Loucy (cell line): ENCODE results near the gene DGKB.

Experiments used
- H2AFZ ChIP-seq: fragments of 200-600 bp; sonication (generic); 2 replicates; pipeline ENCODE4 v1.6.0; 2016; ENCODE audit warnings: antibody characterized with exemption, mild to moderate bottlenecking, low read length, moderate library complexity
- H3F3A ChIP-seq: fragments of 200-600 bp; 2 replicates; pipeline ENCODE4 v1.6.0; 2016; ENCODE audit warnings: antibody characterized with exemption, low read depth, mild to moderate bottlenecking
- H3K27me3 ChIP-seq: fragments of 200-600 bp; sonication (generic); 2 replicates; pipeline ENCODE4 v1.6.1; 2014; ENCODE audit warnings: low read length, mild to moderate bottlenecking; ENCODE audit not compliant: insufficient read depth, poor library complexity, severe bottlenecking
- H3K36me3 ChIP-seq: fragments of 200-600 bp; sonication (generic); 2 replicates; pipeline ENCODE4 v1.6.1; 2016; ENCODE audit warnings: low read length; ENCODE audit not compliant: insufficient read depth
- H3K4me1 ChIP-seq: fragments of 200-600 bp; sonication (generic); 2 replicates; pipeline ENCODE4 v1.5.1; 2014; ENCODE audit warnings: low read length, mild to moderate bottlenecking; ENCODE audit not compliant: insufficient read depth, poor library complexity, severe bottlenecking
- H3K4me2 ChIP-seq: fragments of 200-600 bp; sonication (generic); 2 replicates; pipeline ENCODE4 v1.6.0; 2014; ENCODE audit warnings: antibody characterized with exemption, low read length, low read depth, mild to moderate bottlenecking; ENCODE audit not compliant: poor library complexity, severe bottlenecking
- H3K4me3 ChIP-seq: fragments of 200-600 bp; sonication (generic); 2 replicates; pipeline ENCODE4 v1.5.1; 2014; ENCODE audit warnings: low read length, mild to moderate bottlenecking, mixed read lengths; ENCODE audit not compliant: poor library complexity, severe bottlenecking
- H3K79me2 ChIP-seq: fragments of 200-600 bp; sonication (generic); 2 replicates; pipeline ENCODE4 v1.6.1; 2014; ENCODE audit warnings: low read length; ENCODE audit not compliant: insufficient read depth
- H3K9ac ChIP-seq: fragments of 200-600 bp; sonication (generic); 2 replicates; pipeline ENCODE4 v1.6.0; 2014; ENCODE audit warnings: mild to moderate bottlenecking, low read depth, low read length, moderate library complexity; ENCODE audit not compliant: poor library complexity, severe bottlenecking
- H3K9me2 ChIP-seq: fragments of 200-600 bp; sonication (generic); replicated peaks from 2 replicates; pipeline ENCODE4 v1.6.1; 2016; ENCODE audit warnings: low read depth, low read length, mixed read lengths
- H3K9me3 ChIP-seq: fragments of 200-600 bp; sonication (generic); 2 replicates; pipeline ENCODE4 v1.6.1; 2014; ENCODE audit warnings: mild to moderate bottlenecking, antibody characterized with exemption, low read length, low read depth; ENCODE audit not compliant: insufficient read depth
- H4K20me1 ChIP-seq: fragments of 200-600 bp; sonication (generic); 2 replicates; pipeline ENCODE4 v1.6.0; 2014; ENCODE audit warnings: antibody characterized with exemption, low read length, mild to moderate bottlenecking; ENCODE audit not compliant: insufficient read depth, poor library complexity, severe bottlenecking
- CTCF ChIP-seq: fragments of 200-600 bp; sonication (generic); conservative IDR thresholded peaks from 2 replicates; pipeline ENCODE4 v1.5.1; 2014; ENCODE audit warnings: mild to moderate bottlenecking, antibody characterized with exemption, low read length
- EZH2phosphoT487 ChIP-seq: fragments of 200-600 bp; IDR thresholded peaks from 2 replicates; pipeline ENCODE4 v1.6.1; 2018; ENCODE audit warnings: antibody characterized with exemption, mild to moderate bottlenecking, moderate library complexity, borderline replicate concordance

Gene DGKB

GRCh38 chr7:14841869-14842268 lies 60.7 kb downstream of the DGKB start:
- H3K27me3 ChIP-seq: no peaks in the 10 kb centered on the region
- H3K36me3 ChIP-seq: no peaks in the 10 kb centered on the region
- H3K9ac ChIP-seq: no peak overlapping the region
- no peaks in the 10 kb centered on the region for H3K79me2 ChIP-seq
- H3K4me2 ChIP-seq: no peak overlapping the region
- no peak overlapping the region for H3K4me3 ChIP-seq
- TF ChIP-seq CTCF (no peak), EZH2phosphoT487 (no peak)
- H4K20me1 ChIP-seq: no peaks in the 10 kb centered on the region
- no peaks in the 10 kb centered on the region for H3F3A ChIP-seq
- no peaks in the 10 kb centered on the region for H3K4me1 ChIP-seq
- H2AFZ ChIP-seq: no peak overlapping the region
- no peaks in the 10 kb centered on the region for H3K9me3 ChIP-seq
- no peaks in the 10 kb centered on the region for H3K9me2 ChIP-seq

- no peak overlapping the region for H3K9ac ChIP-seq
- H3K79me2 ChIP-seq: no peaks in the 10 kb centered on the region
- no peak overlapping the region for H3K4me2 ChIP-seq
- no peaks in the 10 kb centered on the region for H3K4me1 ChIP-seq
- no peaks in the 10 kb centered on the region for H3K36me3 ChIP-seq
- no peak for TF ChIP-seq EZH2phosphoT487
- no peak for TF ChIP-seq CTCF
- no peaks in the 10 kb centered on the region for H4K20me1 ChIP-seq
- H2AFZ ChIP-seq: no peak overlapping the region
- no peaks in the 10 kb centered on the region for H3K9me3 ChIP-seq
- no peaks in the 10 kb centered on the region for H3F3A ChIP-seq
- H3K4me3 ChIP-seq: no peak overlapping the region
- no peaks in the 10 kb centered on the region for H3K27me3 ChIP-seq
- H3K9me2 ChIP-seq: no peaks in the 10 kb centered on the region
Measured at GRCh38 chr7:14841086-14841485, 61.5 kb downstream of the DGKB start.

- Histone ChIP-seq H3K27me3 (no peaks in the 10 kb centered on the region), H3K4me1 (no peaks in the 10 kb centered on the region), H3K9me3 (no peaks in the 10 kb centered on the region), H3K79me2 (no peaks in the 10 kb centered on the region), H4K20me1 (no peaks in the 10 kb centered on the region), H2AFZ (no peak overlapping the region), H3K9me2 (no peaks in the 10 kb centered on the region), H3F3A (no peaks in the 10 kb centered on the region), H3K4me3 (no peak overlapping the region), H3K36me3 (no peaks in the 10 kb centered on the region), H3K4me2 (no peak overlapping the region), H3K9ac (no peak overlapping the region)
- TF ChIP-seq EZH2phosphoT487: no peak
- TF ChIP-seq CTCF: no peak
Measured at GRCh38 chr7:14839307-14839706, 63.2 kb downstream of the DGKB start.
